ENCODE results near the gene ASB15. TPM values are rescaled to one million over a fixed set of nuclear protein-coding genes. Genes with fewer than 3 reads are reported as not detected.

Gene ASB15
- total RNA-seq, 1 donor: not detected

GRCh38 chr7:123558289-123558874, 43.2 kb upstream of the ASB15 start:
- no peak for DNase-seq (ENCODE audit: low read depth)
- H3K4me3 ChIP-seq (ENCODE audit: low read depth, low read length): peak overlapping the region; percentile 75
- TF ChIP-seq, protein P1, sequence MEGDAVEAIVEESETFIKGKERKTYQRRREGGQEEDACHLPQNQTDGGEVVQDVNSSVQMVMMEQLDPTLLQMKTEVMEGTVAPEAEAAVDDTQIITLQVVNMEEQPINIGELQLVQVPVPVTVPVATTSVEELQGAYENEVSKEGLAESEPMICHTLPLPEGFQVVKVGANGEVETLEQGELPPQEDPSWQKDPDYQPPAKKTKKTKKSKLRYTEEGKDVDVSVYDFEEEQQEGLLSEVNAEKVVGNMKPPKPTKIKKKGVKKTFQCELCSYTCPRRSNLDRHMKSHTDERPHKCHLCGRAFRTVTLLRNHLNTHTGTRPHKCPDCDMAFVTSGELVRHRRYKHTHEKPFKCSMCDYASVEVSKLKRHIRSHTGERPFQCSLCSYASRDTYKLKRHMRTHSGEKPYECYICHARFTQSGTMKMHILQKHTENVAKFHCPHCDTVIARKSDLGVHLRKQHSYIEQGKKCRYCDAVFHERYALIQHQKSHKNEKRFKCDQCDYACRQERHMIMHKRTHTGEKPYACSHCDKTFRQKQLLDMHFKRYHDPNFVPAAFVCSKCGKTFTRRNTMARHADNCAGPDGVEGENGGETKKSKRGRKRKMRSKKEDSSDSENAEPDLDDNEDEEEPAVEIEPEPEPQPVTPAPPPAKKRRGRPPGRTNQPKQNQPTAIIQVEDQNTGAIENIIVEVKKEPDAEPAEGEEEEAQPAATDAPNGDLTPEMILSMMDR (IDR thresholded peaks at IDR 0.05; ENCODE audit: insufficient read depth, low read length): no peak

DNA sequence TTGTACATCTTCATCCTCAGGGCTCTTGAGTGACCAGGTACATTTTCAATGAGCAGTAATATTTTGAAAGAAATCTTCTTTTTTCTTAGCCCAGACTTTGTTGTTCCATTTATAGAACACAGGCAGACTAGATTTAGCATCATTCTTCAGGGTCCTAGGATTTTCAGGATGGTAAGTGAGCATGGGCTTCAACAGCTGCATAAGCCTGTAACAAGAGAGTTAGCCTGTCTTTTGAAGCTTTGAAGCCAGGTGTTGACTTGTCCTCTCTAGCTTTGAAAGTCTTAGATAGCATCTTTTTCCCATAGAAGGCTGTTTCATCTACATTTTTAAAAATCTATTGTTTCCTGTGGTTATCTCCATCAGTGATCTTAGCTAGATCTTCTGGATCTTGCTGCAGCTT, 39.5 kb upstream of the ASB15 start:
- no peak for DNase-seq (ENCODE audit: low read depth)
- TF ChIP-seq, protein P1 (IDR thresholded peaks at IDR 0.05; ENCODE audit: insufficient read depth, low read length): no peak
- H3K4me3 ChIP-seq (ENCODE audit: low read depth, low read length): no peak overlapping the region

GRCh38 chr7:123569352-123570010, 32.1 kb upstream of the ASB15 start:
- TF ChIP-seq, protein P1 (IDR thresholded peaks at IDR 0.05; ENCODE audit: insufficient read depth, low read length): no peak
- DNase-seq (ENCODE audit: low read depth): no peak
- no peak overlapping the region for H3K4me3 ChIP-seq (ENCODE audit: low read depth, low read length)

- H3K4me3 ChIP-seq (ENCODE audit: low read depth, low read length): no peak overlapping the region
- no peak for DNase-seq (ENCODE audit: low read depth)
- TF ChIP-seq, protein P1 (IDR thresholded peaks at IDR 0.05; ENCODE audit: insufficient read depth, low read length): no peak
Observed at GRCh38 chr7:123570390-123571182, 31.0 kb upstream of the ASB15 start.

DNA sequence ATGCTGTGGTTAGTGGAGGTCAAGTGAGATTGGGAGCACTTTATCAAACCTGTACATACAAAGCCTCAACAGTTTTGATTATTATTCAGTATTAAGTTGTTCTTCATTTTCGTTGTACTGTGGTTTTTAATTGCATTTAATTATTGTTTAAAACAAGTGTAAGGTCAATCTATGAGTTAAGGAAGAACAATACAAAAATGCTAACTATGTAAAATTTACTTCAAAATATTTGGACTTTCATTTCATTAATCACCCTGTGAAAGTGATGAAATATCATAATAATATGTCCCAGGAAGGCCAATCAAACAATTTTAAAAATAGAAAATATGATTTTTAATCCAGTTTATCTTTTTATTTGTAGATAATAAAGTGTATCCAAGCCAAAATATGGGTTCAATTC, 30.4 kb upstream of the ASB15 start:
- TF ChIP-seq, protein P1 (IDR thresholded peaks at IDR 0.05; ENCODE audit: insufficient read depth, low read length): no peak
- no peak for DNase-seq (ENCODE audit: low read depth)
- H3K4me3 ChIP-seq (ENCODE audit: low read depth, low read length): no peak overlapping the region

GRCh38 chr7:123571684-123572083, 29.9 kb upstream of the ASB15 start:
- no peak overlapping the region for H3K4me3 ChIP-seq (ENCODE audit: low read depth, low read length)
- no peak for DNase-seq (ENCODE audit: low read depth)
- TF ChIP-seq, protein P1 (IDR thresholded peaks at IDR 0.05; ENCODE audit: insufficient read depth, low read length): no peak

All from fibroblast of the aortic adventitia (primary cell).